GM12864 (cell line): ENCODE measurements around the gene C1S.

Experiments used
- DNase-seq: peaks from one replicate; pipeline ENCODE4 v3.0.0-alpha.2; 2011; ENCODE audit warnings: low read depth
- H3K4me3 ChIP-seq: 2 replicates; pipeline ENCODE4 v1.5.1; 2011; ENCODE audit warnings: mild to moderate bottlenecking, low read depth, low read length, control low read depth
- CTCF ChIP-seq: IDR thresholded peaks from 2 replicates; pipeline ENCODE4 v1.5.1; 2011; ENCODE audit warnings: low read depth, mild to moderate bottlenecking, moderate library complexity, low read length, control low read depth, inconsistent platforms; ENCODE audit errors: missing control alignments

Gene C1S

GRCh38 chr12:7090222-7090998 is 29.9 kb downstream of the C1S start:
- no peak for TF ChIP-seq CTCF
- no peak overlapping the region for H3K4me3 ChIP-seq
- DNase-seq = no peak

GRCh38 chr12:7091171-7091570 is 30.7 kb downstream of the C1S start:
- TF ChIP-seq CTCF = no peak
- no peak for DNase-seq
- no peak overlapping the region for H3K4me3 ChIP-seq

- peak overlapping the region; percentile 28 for H3K4me3 ChIP-seq
- no peak for DNase-seq
- TF ChIP-seq CTCF = no peak
Observed at GRCh38 chr12:7091660-7092228, 31.2 kb downstream of the C1S start.

GRCh38 chr12:7092229-7092985 is 31.9 kb downstream of the C1S start, which contains the start of gene C1R:
C1R (minus strand) TSS chr12:7092445; CDS start chr12:7092388, 57 bp downstream.
- TF ChIP-seq CTCF = peak; percentile 90
- DNase-seq = no peak
- H3K4me3 ChIP-seq = peak within 1 kb of the TSS; percentile 28

- DNase-seq = no peak
- no peak overlapping the region for H3K4me3 ChIP-seq
- no peak for TF ChIP-seq CTCF
Observed at GRCh38 chr12:7092986-7093460, 32.5 kb downstream of the C1S start.

GRCh38 chr12:7093486-7093885 is 33.0 kb downstream of the C1S start:
- no peak for DNase-seq
- H3K4me3 ChIP-seq = no peak overlapping the region
- no peak for TF ChIP-seq CTCF
